Measurements from ENCODE around the gene ACAN.
A peak's percentile ranks its signal among the peaks of the same experiment; 100 is the strongest.
"Not testable (repeated sequence)": the region's sequence is repeated elsewhere in the genome, so short reads cannot be mapped to it uniquely, and the experiment has no call there.

ACAN gene

GRCh38 chr15:88911766-88912118, 108.5 kb downstream of the ACAN start:
- DNase-seq, result no peak
- H3K27me3 ChIP-seq (replicated peaks; ENCODE audit: control insufficient read depth, insufficient read depth, low read length, poor library complexity, severe bottlenecking), result no peaks in the 10 kb centered on the region
- H3K9me3 ChIP-seq (ENCODE audit: control insufficient read depth, low read length), result no peaks in the 10 kb centered on the region
- peaks cover 10% of the 10 kb centered on the region for H3K4me1 ChIP-seq (ENCODE audit: control insufficient read depth, insufficient read depth, low read length, poor library complexity, severe bottlenecking)
- H3K4me3 ChIP-seq (ENCODE audit: insufficient read depth, low read depth, low read length, poor library complexity, severe bottlenecking), result no peak overlapping the region
- H3K36me3 ChIP-seq (ENCODE audit: control insufficient read depth, insufficient read depth, low read length), result no peaks in the 10 kb centered on the region
- no peak overlapping the region for H3K27ac ChIP-seq (ENCODE audit: insufficient read depth, low read length, poor library complexity, severe bottlenecking)

GRCh38 chr15:88912500-88912921, 109.3 kb downstream of the ACAN start:
- Histone ChIP-seq H3K4me1 (ENCODE audit: control insufficient read depth, insufficient read depth, low read length, poor library complexity, severe bottlenecking) (peaks cover 10% of the 10 kb centered on the region), H3K9me3 (ENCODE audit: control insufficient read depth, low read length) (no peaks in the 10 kb centered on the region), H3K27me3 (replicated peaks; ENCODE audit: control insufficient read depth, insufficient read depth, low read length, poor library complexity, severe bottlenecking) (no peaks in the 10 kb centered on the region), H3K36me3 (ENCODE audit: control insufficient read depth, insufficient read depth, low read length) (no peaks in the 10 kb centered on the region), H3K4me3 (ENCODE audit: insufficient read depth, low read depth, low read length, poor library complexity, severe bottlenecking) (peak overlapping the region; percentile 81), H3K27ac (ENCODE audit: insufficient read depth, low read length, poor library complexity, severe bottlenecking) (peak overlapping the region; percentile 54)
- no peak for DNase-seq

GRCh38 chr15:88913017-88913849, 110.0 kb downstream of the ACAN start, which contains the start of gene MFGE8:
Gene MFGE8 (minus strand): TSS chr15:88913379. CDS start chr15:88913319, 60 bp downstream.
- H3K4me3 ChIP-seq (ENCODE audit: insufficient read depth, low read depth, low read length, poor library complexity, severe bottlenecking), result peak within 1 kb of the TSS; percentile 81
- H3K4me1 ChIP-seq (ENCODE audit: control insufficient read depth, insufficient read depth, low read length, poor library complexity, severe bottlenecking), result peaks cover 10% of the 10 kb centered on the region
- H3K27ac ChIP-seq (ENCODE audit: insufficient read depth, low read length, poor library complexity, severe bottlenecking), result peak within 1 kb of the TSS; percentile 54
- H3K27me3 ChIP-seq (replicated peaks; ENCODE audit: control insufficient read depth, insufficient read depth, low read length, poor library complexity, severe bottlenecking), result no peaks in the 10 kb centered on the region
- H3K9me3 ChIP-seq (ENCODE audit: control insufficient read depth, low read length), result no peaks in the 10 kb centered on the region
- DNase-seq, result peak; percentile 34 to 60 (median 60)
- no peaks in the 10 kb centered on the region for H3K36me3 ChIP-seq (ENCODE audit: control insufficient read depth, insufficient read depth, low read length)

GRCh38 chr15:88913850-88914169, 110.6 kb downstream of the ACAN start:
- H3K4me1 ChIP-seq (ENCODE audit: control insufficient read depth, insufficient read depth, low read length, poor library complexity, severe bottlenecking), result peaks cover 10% of the 10 kb centered on the region
- peak overlapping the region; percentile 54 for H3K27ac ChIP-seq (ENCODE audit: insufficient read depth, low read length, poor library complexity, severe bottlenecking)
- no peaks in the 10 kb centered on the region for H3K27me3 ChIP-seq (replicated peaks; ENCODE audit: control insufficient read depth, insufficient read depth, low read length, poor library complexity, severe bottlenecking)
- no peaks in the 10 kb centered on the region for H3K9me3 ChIP-seq (ENCODE audit: control insufficient read depth, low read length)
- DNase-seq, result no peak
- no peaks in the 10 kb centered on the region for H3K36me3 ChIP-seq (ENCODE audit: control insufficient read depth, insufficient read depth, low read length)
- H3K4me3 ChIP-seq (ENCODE audit: insufficient read depth, low read depth, low read length, poor library complexity, severe bottlenecking), result peak overlapping the region; percentile 81

GRCh38 chr15:88915354-88915753, 112.1 kb downstream of the ACAN start:
- DNase-seq, result no peak
- no peaks in the 10 kb centered on the region for H3K36me3 ChIP-seq (ENCODE audit: control insufficient read depth, insufficient read depth, low read length)
- H3K27ac ChIP-seq (ENCODE audit: insufficient read depth, low read length, poor library complexity, severe bottlenecking), result no peak overlapping the region
- H3K27me3 ChIP-seq (replicated peaks; ENCODE audit: control insufficient read depth, insufficient read depth, low read length, poor library complexity, severe bottlenecking), result no peaks in the 10 kb centered on the region
- no peak overlapping the region for H3K4me3 ChIP-seq (ENCODE audit: insufficient read depth, low read depth, low read length, poor library complexity, severe bottlenecking)
- no peaks in the 10 kb centered on the region for H3K9me3 ChIP-seq (ENCODE audit: control insufficient read depth, low read length)
- H3K4me1 ChIP-seq (ENCODE audit: control insufficient read depth, insufficient read depth, low read length, poor library complexity, severe bottlenecking), result peaks cover 10% of the 10 kb centered on the region

- DNase-seq, result no peak
- Histone ChIP-seq H3K4me3 (ENCODE audit: insufficient read depth, low read depth, low read length, poor library complexity, severe bottlenecking) (no peak overlapping the region), H3K27ac (ENCODE audit: insufficient read depth, low read length, poor library complexity, severe bottlenecking) (no peak overlapping the region), H3K36me3 (ENCODE audit: control insufficient read depth, insufficient read depth, low read length) (no peaks in the 10 kb centered on the region), H3K4me1 (ENCODE audit: control insufficient read depth, insufficient read depth, low read length, poor library complexity, severe bottlenecking) (peaks cover under 1% of the 10 kb centered on the region), H3K9me3 (ENCODE audit: control insufficient read depth, low read length) (no peaks in the 10 kb centered on the region), H3K27me3 (replicated peaks; ENCODE audit: control insufficient read depth, insufficient read depth, low read length, poor library complexity, severe bottlenecking) (no peaks in the 10 kb centered on the region)
These were observed 114.5 kb downstream of the ACAN start for GRCh38 chr15:88917760-88918159.

- H3K27ac ChIP-seq (ENCODE audit: insufficient read depth, low read length, poor library complexity, severe bottlenecking), result no peak overlapping the region
- no peaks in the 10 kb centered on the region for H3K36me3 ChIP-seq (ENCODE audit: control insufficient read depth, insufficient read depth, low read length)
- H3K9me3 ChIP-seq (ENCODE audit: control insufficient read depth, low read length), result no peaks in the 10 kb centered on the region
- no peaks in the 10 kb centered on the region for H3K4me1 ChIP-seq (ENCODE audit: control insufficient read depth, insufficient read depth, low read length, poor library complexity, severe bottlenecking)
- no peak for DNase-seq
- H3K27me3 ChIP-seq (replicated peaks; ENCODE audit: control insufficient read depth, insufficient read depth, low read length, poor library complexity, severe bottlenecking), result no peaks in the 10 kb centered on the region
- H3K4me3 ChIP-seq (ENCODE audit: insufficient read depth, low read depth, low read length, poor library complexity, severe bottlenecking), result no peak overlapping the region
These were observed 115.5 kb downstream of the ACAN start for GRCh38 chr15:88918738-88919137.

- H3K27ac ChIP-seq (ENCODE audit: insufficient read depth, low read length, poor library complexity, severe bottlenecking), result no peak overlapping the region
- H3K4me3 ChIP-seq (ENCODE audit: insufficient read depth, low read depth, low read length, poor library complexity, severe bottlenecking), result no peak overlapping the region
- H3K36me3 ChIP-seq (ENCODE audit: control insufficient read depth, insufficient read depth, low read length), result no peaks in the 10 kb centered on the region
- no peak for DNase-seq
- H3K4me1 ChIP-seq (ENCODE audit: control insufficient read depth, insufficient read depth, low read length, poor library complexity, severe bottlenecking), result no peaks in the 10 kb centered on the region
- H3K27me3 ChIP-seq (replicated peaks; ENCODE audit: control insufficient read depth, insufficient read depth, low read length, poor library complexity, severe bottlenecking), result no peaks in the 10 kb centered on the region
- H3K9me3 ChIP-seq (ENCODE audit: control insufficient read depth, low read length), result no peaks in the 10 kb centered on the region
These were observed 117.1 kb downstream of the ACAN start for GRCh38 chr15:88920186-88920891.

GRCh38 chr15:88920892-88921435, 117.7 kb downstream of the ACAN start:
- not testable (repeated sequence) for H3K27me3 ChIP-seq (replicated peaks; ENCODE audit: control insufficient read depth, insufficient read depth, low read length, poor library complexity, severe bottlenecking); H3K36me3 ChIP-seq (ENCODE audit: control insufficient read depth, insufficient read depth, low read length); H3K27ac ChIP-seq (ENCODE audit: insufficient read depth, low read length, poor library complexity, severe bottlenecking); DNase-seq; H3K4me1 ChIP-seq (ENCODE audit: control insufficient read depth, insufficient read depth, low read length, poor library complexity, severe bottlenecking); H3K9me3 ChIP-seq (ENCODE audit: control insufficient read depth, low read length); H3K4me3 ChIP-seq (ENCODE audit: insufficient read depth, low read depth, low read length, poor library complexity, severe bottlenecking)
